HG02885 (cell line): ENCODE results near the gene C10orf67.
"Not testable (repeated sequence)": the region's sequence is repeated elsewhere in the genome, so short reads cannot be mapped to it uniquely, and the experiment has no call there.

Experiments
- ATAC-seq: cut with Tn5 transposase; IDR thresholded peaks from one replicate; pipeline ENCODE4 v1.9.1; 2021; ENCODE audit warnings: mild to moderate bottlenecking; ENCODE audit not compliant: unreplicated experiment, poor library complexity

Gene C10orf67

GRCh38 chr10:23281044-23281433 is 63.6 kb downstream of the C10orf67 start:
- ATAC-seq: no peak

DNA sequence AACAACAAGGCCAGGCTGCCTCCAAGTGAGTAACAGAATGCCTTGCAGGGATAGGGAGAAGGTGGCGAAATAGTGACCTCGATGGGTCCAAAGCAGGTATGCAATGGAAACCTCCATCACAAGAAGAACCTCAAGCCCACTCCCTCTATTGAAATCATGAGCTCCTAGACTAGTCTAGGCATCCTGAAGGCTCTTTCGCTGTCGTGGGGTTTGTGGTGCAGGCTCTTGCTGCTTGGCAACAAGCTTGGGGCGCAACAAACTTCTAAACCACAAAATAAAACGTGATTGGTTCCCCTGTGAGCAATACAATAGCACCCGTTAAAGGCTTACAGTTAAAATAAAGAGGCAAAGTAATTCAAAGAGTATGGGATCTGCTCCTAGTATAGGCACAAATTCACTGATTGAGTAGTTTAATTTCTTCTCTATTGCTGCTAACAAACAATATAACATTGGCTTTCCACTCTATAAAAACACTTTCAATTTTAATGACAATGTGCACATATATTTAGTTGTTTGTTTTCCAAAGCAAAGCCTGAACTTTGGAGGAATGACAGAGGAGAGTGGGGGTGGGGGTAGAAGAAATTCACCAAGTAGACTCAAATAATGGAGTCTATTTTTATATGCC is 64.1 kb downstream of the C10orf67 start:
- no peak for ATAC-seq

DNA sequence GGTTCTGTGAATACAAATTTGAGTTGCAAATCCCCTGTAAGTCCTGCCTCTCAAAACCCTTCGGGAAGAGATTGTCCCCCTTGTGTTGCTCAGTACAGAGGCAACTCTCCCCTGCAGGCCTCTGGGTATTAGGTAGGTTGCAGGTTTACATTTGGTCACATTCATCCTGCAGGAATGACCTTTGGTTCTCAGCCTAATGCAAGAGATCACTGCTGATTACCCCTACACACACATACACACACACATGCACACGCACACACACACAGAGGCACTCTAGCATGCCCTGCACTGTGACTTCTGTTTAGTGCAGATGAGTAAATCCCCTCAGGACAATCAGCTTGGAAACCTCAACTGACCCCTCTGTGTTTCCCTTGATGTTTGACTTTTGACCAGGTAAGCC is 69.2 kb downstream of the C10orf67 start:
- ATAC-seq: no peak

- not testable (repeated sequence) for ATAC-seq
Measured at GRCh38 chr10:23274179-23274578, 70.4 kb downstream of the C10orf67 start.

DNA sequence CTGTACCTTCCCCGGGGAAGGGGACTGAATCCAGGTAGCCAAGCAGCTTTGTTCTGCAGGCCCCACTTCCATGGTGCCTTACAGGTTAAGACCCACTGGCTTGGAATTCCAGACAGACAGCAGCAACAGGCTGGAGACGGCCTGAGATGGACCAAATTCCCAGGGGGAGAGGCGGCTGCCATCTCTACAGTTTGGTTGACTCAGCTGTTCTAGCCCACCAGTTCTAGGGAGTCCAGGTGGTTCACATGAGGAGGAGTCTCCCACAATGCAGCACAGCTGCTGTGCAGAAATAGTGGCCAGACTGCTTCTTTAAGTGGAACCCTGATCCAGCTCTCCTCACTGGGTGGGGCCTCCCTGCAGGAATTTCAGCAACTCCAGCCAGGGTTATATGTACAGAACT is 74.1 kb downstream of the C10orf67 start:
- no peak for ATAC-seq

DNA sequence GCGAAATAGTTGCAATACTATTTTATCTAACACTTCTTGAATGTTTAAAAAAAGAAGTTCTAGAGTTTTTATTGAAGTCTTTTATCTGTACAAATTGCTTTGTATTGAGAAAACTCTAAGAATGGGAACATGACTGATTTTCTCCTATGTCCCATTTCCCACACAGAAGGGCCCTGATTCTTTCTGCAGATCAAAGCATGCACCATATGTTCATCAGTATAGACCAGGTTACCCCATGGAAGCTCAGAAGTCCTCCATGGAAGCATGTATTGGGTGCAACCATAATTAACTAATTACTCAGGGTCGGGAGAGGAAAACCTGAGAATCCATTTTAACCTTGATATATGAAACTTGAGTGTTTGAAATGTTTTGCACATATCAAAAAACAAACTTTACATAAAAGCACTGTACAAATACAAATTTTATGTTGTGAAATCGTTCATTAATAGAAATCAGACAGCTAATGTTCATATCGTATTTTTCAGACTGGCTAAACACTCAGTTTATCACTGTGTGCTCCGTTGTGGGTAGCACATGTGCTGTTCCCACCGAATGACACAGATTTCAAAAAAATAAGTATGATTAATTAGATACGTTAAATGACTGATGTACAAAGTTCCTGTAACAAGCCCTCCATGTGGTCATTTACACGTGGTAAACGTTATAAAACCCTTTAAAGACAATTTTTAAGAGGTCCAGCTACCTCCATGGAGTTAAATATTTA is 81.0 kb downstream of the C10orf67 start:
- ATAC-seq: no peak

DNA sequence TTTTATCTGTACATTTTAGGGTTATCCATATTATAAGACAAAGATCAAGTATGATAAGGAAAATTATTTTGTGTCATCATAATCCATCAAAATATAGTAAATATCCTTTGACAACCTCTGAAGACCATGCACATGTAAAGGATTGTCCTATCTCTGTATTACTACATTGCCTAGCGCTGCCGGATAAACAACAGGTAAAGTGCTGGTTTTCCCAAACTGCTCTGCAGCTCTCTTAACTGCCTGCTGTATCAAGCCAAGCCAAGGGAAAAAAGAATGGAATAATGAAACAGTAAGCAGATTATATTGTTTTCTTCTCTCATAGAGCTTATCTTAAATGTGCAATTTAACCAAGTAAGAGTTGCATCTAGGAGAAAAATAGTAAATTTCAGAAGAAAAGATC is 81.7 kb downstream of the C10orf67 start:
- no peak for ATAC-seq

DNA sequence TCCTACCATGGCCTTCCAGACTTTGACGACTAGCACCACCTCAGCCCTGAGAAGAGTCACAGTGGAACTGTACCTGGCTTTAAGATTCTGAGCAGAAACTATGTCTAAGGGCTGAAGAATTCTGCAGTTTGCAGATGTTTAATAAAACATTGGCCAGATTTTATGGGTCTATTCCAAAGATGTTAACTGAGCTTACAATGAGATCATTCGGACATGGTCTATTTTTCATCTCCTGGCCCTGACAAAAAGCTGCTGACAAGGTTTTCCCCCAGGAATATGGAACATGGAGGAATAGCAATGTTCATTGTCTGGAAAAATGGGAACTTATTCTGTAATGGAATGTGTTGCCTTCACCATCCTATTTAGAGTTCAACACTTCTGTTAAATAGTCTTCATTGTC is 86.1 kb downstream of the C10orf67 start:
- no peak for ATAC-seq

GRCh38 chr10:23253780-23254179 is 90.8 kb downstream of the C10orf67 start:
- no peak for ATAC-seq

DNA sequence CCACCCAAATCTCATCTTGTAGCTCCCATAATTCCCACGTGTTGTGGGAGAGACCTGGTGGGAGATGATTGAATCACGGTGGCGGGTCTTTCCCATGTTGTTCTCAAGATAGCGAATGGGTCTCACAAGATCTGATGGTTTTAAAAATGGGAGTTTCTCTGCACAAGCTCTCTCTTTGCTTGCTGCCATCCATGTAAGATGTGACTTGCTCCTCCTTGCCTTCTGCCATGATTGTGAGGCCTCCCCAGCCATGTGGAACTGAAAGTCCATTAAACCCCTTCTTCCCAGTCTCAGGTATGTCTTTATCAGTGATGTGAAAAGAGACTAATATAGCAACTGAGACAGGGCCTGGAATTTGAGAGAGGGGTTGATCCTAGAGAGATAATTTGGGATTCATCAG is 91.7 kb downstream of the C10orf67 start:
- not testable (repeated sequence) for ATAC-seq

DNA sequence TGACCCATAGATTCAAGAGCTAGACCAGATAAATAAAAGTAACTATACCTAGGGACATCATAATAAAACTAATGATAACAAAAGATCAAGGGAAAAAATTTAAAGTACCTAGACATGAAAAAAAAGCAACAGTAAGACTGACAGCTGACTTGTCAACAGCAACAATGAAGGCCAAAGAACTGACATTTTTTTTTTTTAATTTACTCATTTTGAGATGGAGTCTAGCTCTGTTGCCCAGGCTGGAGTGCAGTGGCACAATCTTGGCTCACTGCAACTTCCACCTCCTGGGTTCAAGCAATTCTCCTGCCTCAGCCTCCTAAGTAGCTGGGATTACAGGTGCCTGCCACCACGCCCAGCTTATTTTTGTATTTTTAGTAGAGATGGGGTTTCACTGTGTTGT is 102.8 kb downstream of the C10orf67 start:
- not testable (repeated sequence) for ATAC-seq

GRCh38 chr10:23238015-23238414 is 106.6 kb downstream of the C10orf67 start:
- no peak for ATAC-seq

- no peak for ATAC-seq
Measured at GRCh38 chr10:23230582-23230981, 114.0 kb downstream of the C10orf67 start.

DNA sequence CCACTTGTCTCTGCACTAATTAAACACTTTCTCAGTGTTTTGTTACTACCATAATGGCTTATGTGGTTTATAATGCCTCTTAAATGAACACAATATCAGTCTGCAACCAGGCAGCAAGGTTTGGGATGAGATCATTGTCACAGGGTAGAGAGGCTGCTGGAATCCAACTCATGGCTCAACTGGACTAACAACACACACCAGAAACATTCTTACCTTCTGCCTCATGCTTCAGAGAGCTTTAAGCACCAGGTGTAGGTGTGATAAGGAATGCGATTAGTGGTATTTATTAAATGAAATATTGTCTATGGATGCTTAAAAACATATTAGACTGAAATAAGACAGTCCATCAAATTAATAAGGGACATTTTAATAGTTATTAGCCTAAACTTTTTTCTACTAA is 127.1 kb downstream of the C10orf67 start:
- no peak for ATAC-seq

- ATAC-seq: no peak
Measured at GRCh38 chr10:23205972-23206642, 138.5 kb downstream of the C10orf67 start.

GRCh38 chr10:23204773-23205172 is 139.8 kb downstream of the C10orf67 start:
- no peak for ATAC-seq

GRCh38 chr10:23203369-23204325 is 140.9 kb downstream of the C10orf67 start:
- no peak for ATAC-seq

GRCh38 chr10:23202779-23203178 is 141.8 kb downstream of the C10orf67 start:
- no peak for ATAC-seq

DNA sequence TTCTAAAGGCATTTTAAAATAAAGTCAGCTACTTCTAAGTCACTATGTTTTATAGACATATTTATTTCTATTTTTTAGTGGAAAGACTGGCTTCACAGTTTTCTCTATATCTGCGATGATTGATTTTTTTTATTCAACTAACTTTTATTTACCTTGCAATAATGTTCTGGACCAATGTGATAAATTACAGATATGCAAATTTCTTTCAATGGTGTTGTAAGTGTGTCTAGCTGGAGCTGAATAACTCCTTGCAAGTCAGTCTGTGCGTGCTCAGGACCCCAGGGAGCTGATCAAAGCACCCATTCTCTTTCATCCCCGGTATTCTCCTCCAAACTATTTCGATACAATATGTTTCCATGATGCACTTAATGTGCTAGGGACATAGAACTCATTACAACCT is 142.8 kb downstream of the C10orf67 start:
- no peak for ATAC-seq

DNA sequence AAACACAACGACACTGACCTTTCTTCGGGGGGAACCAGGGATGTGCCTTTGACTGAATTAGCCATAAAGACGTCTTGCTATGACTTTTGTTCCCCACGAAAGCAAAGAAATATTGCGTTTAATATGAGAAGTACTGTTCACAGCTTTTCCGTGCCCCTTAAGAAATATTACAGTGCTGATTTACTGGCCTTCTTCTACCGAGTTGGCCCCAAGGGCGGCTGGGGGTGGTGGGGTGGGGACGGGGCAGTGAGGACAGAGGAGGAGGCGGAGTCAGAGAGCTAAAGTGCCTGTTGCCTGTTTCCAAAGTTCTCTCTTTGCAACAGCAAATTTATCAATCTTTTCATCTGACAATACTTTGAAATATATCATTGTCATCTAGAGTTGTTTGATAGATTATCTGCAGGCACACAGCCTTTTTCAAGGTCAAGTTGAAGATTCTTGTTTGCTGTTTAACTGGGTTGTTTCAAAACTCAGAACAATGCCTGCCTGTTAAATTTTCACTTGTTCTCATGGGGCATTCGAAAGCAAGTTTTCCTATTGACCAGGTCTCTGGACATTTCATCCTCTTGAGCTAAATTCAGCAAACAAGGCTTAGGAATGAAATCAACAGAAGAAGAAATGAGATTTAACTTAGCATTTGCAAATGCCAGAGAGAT is 143.5 kb downstream of the C10orf67 start:
- ATAC-seq: no peak
